ENCODE results near the gene CIITA.

DNA sequence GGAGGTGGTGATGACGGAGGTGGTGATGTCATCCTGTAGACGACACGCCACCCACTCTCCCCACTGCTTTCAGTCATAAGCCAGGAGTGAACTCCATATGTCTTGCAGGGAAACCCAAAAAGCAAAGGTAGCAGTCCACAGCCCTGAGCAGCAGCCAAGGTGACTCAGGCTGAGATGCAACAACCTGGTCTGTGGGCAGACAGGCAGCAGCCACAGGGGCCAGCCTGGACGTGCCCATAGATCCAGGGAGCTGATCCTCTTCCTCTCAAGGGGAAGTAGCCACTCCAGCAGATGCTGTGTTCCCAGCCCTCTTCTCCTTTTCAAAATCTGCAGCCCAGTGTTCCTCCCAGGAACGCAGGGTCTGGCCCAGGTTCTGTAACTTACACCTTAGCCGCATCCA lies 17.3 kb upstream of the CIITA start:
- TF ChIP-seq, protein P1, sequence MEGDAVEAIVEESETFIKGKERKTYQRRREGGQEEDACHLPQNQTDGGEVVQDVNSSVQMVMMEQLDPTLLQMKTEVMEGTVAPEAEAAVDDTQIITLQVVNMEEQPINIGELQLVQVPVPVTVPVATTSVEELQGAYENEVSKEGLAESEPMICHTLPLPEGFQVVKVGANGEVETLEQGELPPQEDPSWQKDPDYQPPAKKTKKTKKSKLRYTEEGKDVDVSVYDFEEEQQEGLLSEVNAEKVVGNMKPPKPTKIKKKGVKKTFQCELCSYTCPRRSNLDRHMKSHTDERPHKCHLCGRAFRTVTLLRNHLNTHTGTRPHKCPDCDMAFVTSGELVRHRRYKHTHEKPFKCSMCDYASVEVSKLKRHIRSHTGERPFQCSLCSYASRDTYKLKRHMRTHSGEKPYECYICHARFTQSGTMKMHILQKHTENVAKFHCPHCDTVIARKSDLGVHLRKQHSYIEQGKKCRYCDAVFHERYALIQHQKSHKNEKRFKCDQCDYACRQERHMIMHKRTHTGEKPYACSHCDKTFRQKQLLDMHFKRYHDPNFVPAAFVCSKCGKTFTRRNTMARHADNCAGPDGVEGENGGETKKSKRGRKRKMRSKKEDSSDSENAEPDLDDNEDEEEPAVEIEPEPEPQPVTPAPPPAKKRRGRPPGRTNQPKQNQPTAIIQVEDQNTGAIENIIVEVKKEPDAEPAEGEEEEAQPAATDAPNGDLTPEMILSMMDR (conservative IDR thresholded peaks at IDR 0.05): no peak
- no peak for TF ChIP-seq ZFX (IDR thresholded peaks at IDR 0.05)

All from C4-2B (cell line).